Thymus (tissue), 11 donors: ENCODE results near the gene HIVEP1. TPM values are rescaled to one million over a fixed set of nuclear protein-coding genes. Genes with fewer than 3 reads are reported as not detected.

Source experiments
- DNase-seq, 9 donors: peaks; one replicate each; pipeline ENCODE4 v3.0.0-alpha.2; 2013; ENCODE audit warnings: low spot score in 9 of 9, low read depth in 6 of 9, missing footprints in 1 of 9
- H3K27ac ChIP-seq, 2 donors: one replicate each; pipeline ENCODE4 v1.5.1; 2013; ENCODE audit warnings: control low read depth in 1 of 2, low read depth in 1 of 2, low read length in 1 of 2, mild to moderate bottlenecking in 1 of 2, moderate library complexity in 1 of 2
- H3K27me3 ChIP-seq, 2 donors: one replicate each; pipeline ENCODE4 v1.5.1; 2013; ENCODE audit warnings: low read length in 1 of 2; ENCODE audit not compliant: control insufficient read depth in 2 of 2, insufficient read depth in 1 of 2
- H3K36me3 ChIP-seq, 2 donors: one replicate each; pipeline ENCODE4 v1.5.1; 2013; ENCODE audit warnings: low read length in 1 of 2, mild to moderate bottlenecking in 1 of 2, moderate library complexity in 1 of 2; ENCODE audit not compliant: control insufficient read depth in 2 of 2, insufficient read depth in 2 of 2
- H3K4me1 ChIP-seq, 2 donors: one replicate each; pipeline ENCODE4 v1.5.1; 2013; ENCODE audit warnings: low read length in 2 of 2; ENCODE audit not compliant: control insufficient read depth in 2 of 2, insufficient read depth in 2 of 2
- H3K4me3 ChIP-seq, 2 donors: one replicate each; pipeline ENCODE4 v1.5.1; 2013; ENCODE audit warnings: low read length in 2 of 2, control low read depth in 1 of 2, mild to moderate bottlenecking in 1 of 2
- H3K9me3 ChIP-seq, 2 donors: one replicate each; pipeline ENCODE4 v1.5.1; 2013; ENCODE audit warnings: low read length in 1 of 2, mild to moderate bottlenecking in 1 of 2; ENCODE audit not compliant: control insufficient read depth in 2 of 2, insufficient read depth in 1 of 2
- WGBS: extraction: QIAGEN DNeasy Blood & Tissue Kit; methylation state at CpG from one replicate; pipeline ENCODE4 v1.1.7; 2013; 5-methylcytosine and 5-hydroxymethylcytosine counted together
- polyA plus RNA-seq: library from polyadenylated mRNA; stranded (reverse); fragments of 200-250 nt; gene quantifications from one replicate; pipeline ENCODE4 v1.2.3, GENCODE V29; 2013
- total RNA-seq: library from RNA; stranded (reverse); fragments of 120-200 nt; gene quantifications from one replicate; pipeline ENCODE4 v1.2.4, GENCODE V29; 2013
- donor health status: healthy.

Gene HIVEP1
- total and polyA plus RNA-seq, 2 donors: 8.7 to 24.9 TPM

GRCh38 chr6:12064538-12065071, 52.5 kb downstream of the HIVEP1 start:
- no peak overlapping the region for H3K4me3 ChIP-seq
- no peaks in the 10 kb centered on the region for H3K27me3 ChIP-seq
- no peaks in the 10 kb centered on the region for H3K36me3 ChIP-seq
- no peak overlapping the region for H3K27ac ChIP-seq
- no peak for DNase-seq
- 98% methylated on average over 3 of the region's 3 CpGs for WGBS
- H3K9me3 ChIP-seq: no peaks in the 10 kb centered on the region
- H3K4me1 ChIP-seq: peaks cover 5 to 13% of the 10 kb centered on the region in 2 donors

- Histone ChIP-seq H3K4me3 (no peak overlapping the region), H3K9me3 (no peaks in the 10 kb centered on the region), H3K27me3 (no peaks in the 10 kb centered on the region), H3K4me1 (peaks cover 5 to 13% of the 10 kb centered on the region in 2 donors), H3K36me3 (no peaks in the 10 kb centered on the region), H3K27ac (no peak overlapping the region)
- WGBS: 66% methylated on average over 8 of the region's 8 CpGs
- peak in 2 of 9 donors; percentile 25 to 37 for DNase-seq
These were observed 53.4 kb downstream of the HIVEP1 start for GRCh38 chr6:12065321-12066140.

- H3K4me3 ChIP-seq: no peak overlapping the region
- H3K36me3 ChIP-seq: no peaks in the 10 kb centered on the region
- H3K9me3 ChIP-seq: no peaks in the 10 kb centered on the region
- DNase-seq: no peak
- peaks cover 5 to 8% of the 10 kb centered on the region in 2 donors for H3K4me1 ChIP-seq
- H3K27ac ChIP-seq: no peak overlapping the region
- H3K27me3 ChIP-seq: no peaks in the 10 kb centered on the region
These were observed 54.2 kb downstream of the HIVEP1 start for GRCh38 chr6:12066297-12066696.

GRCh38 chr6:12068899-12069557, 56.9 kb downstream of the HIVEP1 start:
- Histone ChIP-seq H3K27ac (no peak overlapping the region), H3K36me3 (no peaks in the 10 kb centered on the region), H3K4me1 (peaks cover 5 to 8% of the 10 kb centered on the region in 2 donors), H3K27me3 (no peaks in the 10 kb centered on the region), H3K9me3 (no peaks in the 10 kb centered on the region), H3K4me3 (no peak overlapping the region)
- DNase-seq: no peak
- 96% methylated on average over 6 of the region's 6 CpGs for WGBS

GRCh38 chr6:12069891-12070529, 57.9 kb downstream of the HIVEP1 start:
- H3K4me3 ChIP-seq: no peak overlapping the region
- H3K9me3 ChIP-seq: no peaks in the 10 kb centered on the region
- H3K27ac ChIP-seq: no peak overlapping the region
- H3K4me1 ChIP-seq: peaks cover 5 to 8% of the 10 kb centered on the region in 2 donors
- no peaks in the 10 kb centered on the region for H3K36me3 ChIP-seq
- DNase-seq: no peak
- WGBS: 97% methylated on average over 9 of the region's 9 CpGs
- no peaks in the 10 kb centered on the region for H3K27me3 ChIP-seq

- Histone ChIP-seq H3K36me3 (no peaks in the 10 kb centered on the region), H3K27me3 (no peaks in the 10 kb centered on the region), H3K4me3 (no peak overlapping the region), H3K9me3 (no peaks in the 10 kb centered on the region), H3K4me1 (no peaks in the 10 kb centered on the region), H3K27ac (no peak overlapping the region)
- 96% methylated on average over 2 of the region's 2 CpGs for WGBS
- DNase-seq: no peak
These were observed 59.0 kb downstream of the HIVEP1 start for GRCh38 chr6:12071064-12071615.

GRCh38 chr6:12075067-12075563, 63.0 kb downstream of the HIVEP1 start:
- Histone ChIP-seq H3K36me3 (peaks cover 0 to 4% of the 10 kb centered on the region in 2 donors), H3K4me3 (no peak overlapping the region)
- 86% methylated on average over 9 of the region's 9 CpGs for WGBS

GRCh38 chr6:12077021-12077710, 65.1 kb downstream of the HIVEP1 start:
- Histone ChIP-seq H3K9me3 (no peaks in the 10 kb centered on the region), H3K4me3 (no peak overlapping the region), H3K27me3 (no peaks in the 10 kb centered on the region), H3K4me1 (no peaks in the 10 kb centered on the region), H3K27ac (no peak overlapping the region), H3K36me3 (peaks cover 0 to 4% of the 10 kb centered on the region in 2 donors)
- no peak for DNase-seq
- WGBS: 93% methylated on average over 9 of the region's 9 CpGs

More at GRCh38 chr6:12075067-12075563, 63.0 kb downstream of the HIVEP1 start:
- no peaks in the 10 kb centered on the region for H3K4me1 ChIP-seq
- DNase-seq: peak in 2 of 9 donors; percentile 6 to 30
- no peak overlapping the region for H3K27ac ChIP-seq
- no peaks in the 10 kb centered on the region for H3K27me3 ChIP-seq
- H3K9me3 ChIP-seq: no peaks in the 10 kb centered on the region
